SK-N-SH (cell line): ENCODE measurements around the gene HHIPL1. TPM values are rescaled to one million over a fixed set of nuclear protein-coding genes. Genes with fewer than 3 reads are reported as not detected.
"Not testable (repeated sequence)": the region's sequence is repeated elsewhere in the genome, so short reads cannot be mapped to it uniquely, and the experiment has no call there.

Source experiments
- CTCF ChIA-PET: fragments of 300-600, 350-600 bp; formaldehyde crosslinking; extraction: SDS; loops from one replicate; lab custom pipeline; 2021; lab: Yijun Ruan, JAX
- POLR2A ChIA-PET: fragments of 350-600 bp; sonication (Branson Sonifier 250); formaldehyde crosslinking; extraction: SDS; loops from one replicate; lab custom pipeline; 2020; ENCODE audit warnings: antibody characterized with exemption, inconsistent platforms; lab: Yijun Ruan, JAX
- DNase-seq: peaks from one replicate; pipeline ENCODE4 v3.0.0; 2012
- H2AFZ ChIP-seq: fragments of 200-600 bp; sonication (generic); 2 replicates; pipeline ENCODE4 v1.8.1; 2016; ENCODE audit warnings: antibody characterized with exemption, mild to moderate bottlenecking, low read depth
- H3F3A ChIP-seq: fragments of 200-600 bp; sonication (generic); replicated peaks from 2 replicates; pipeline ENCODE3; 2016; ENCODE audit warnings: antibody characterized with exemption, mild to moderate bottlenecking; ENCODE audit not compliant: insufficient read depth
- H3K27ac ChIP-seq, 2 experiments: fragments of 200-500 bp in 1 of 2; fragments of 200-600 bp in 1 of 2; sonication (Bioruptor generic) in 1 of 2; sonication (generic), shearing (Covaris generic) in 1 of 2; 2 replicates each; pipeline versions ENCODE4 v1.5.1 to v1.6.1; 2014 to 2016; ENCODE audit warnings: low read depth in 2 of 2, inconsistent platforms in 1 of 2, low read length in 1 of 2, mild to moderate bottlenecking in 1 of 2, mixed read lengths in 1 of 2
- H3K27me3 ChIP-seq: fragments of 200-600 bp; sonication (generic), shearing (Covaris generic); 2 replicates; pipeline ENCODE4 v1.6.1; 2016; ENCODE audit warnings: mixed run types; ENCODE audit not compliant: insufficient read depth
- H3K36me3 ChIP-seq, 2 experiments: fragments of 200-500 bp in 1 of 2; fragments of 200-600 bp in 1 of 2; sonication (Bioruptor generic) in 1 of 2; sonication (generic) in 1 of 2; replicated peaks in 1 of 2; 2 replicates each; pipeline versions ENCODE3 to v1.5.1; 2014 to 2016; ENCODE audit warnings: low read length in 1 of 2, mild to moderate bottlenecking in 1 of 2; ENCODE audit not compliant: insufficient read depth in 2 of 2, control insufficient read depth in 1 of 2
- H3K4me1 ChIP-seq, 2 experiments: fragments of 200-500 bp in 1 of 2; fragments of 200-600 bp in 1 of 2; sonication (Bioruptor generic) in 1 of 2; sonication (generic), shearing (Covaris generic) in 1 of 2; 2 replicates each; pipeline versions ENCODE4 v1.5.1 to v1.6.1; 2014 to 2016; ENCODE audit warnings: low read depth in 1 of 2, low read length in 1 of 2, mixed run types in 1 of 2; ENCODE audit not compliant: insufficient read depth in 2 of 2, control insufficient read depth in 1 of 2
- H3K4me2 ChIP-seq: fragments of 200-600 bp; sonication (generic), shearing (Covaris generic); 2 replicates; pipeline ENCODE4 v1.6.1; 2017; ENCODE audit warnings: mixed run types
- H3K4me3 ChIP-seq, 2 experiments: fragments of 200-500 bp in 1 of 2; fragments of 200-600 bp in 1 of 2; sonication (Bioruptor generic) in 1 of 2; sonication (generic), shearing (Covaris generic) in 1 of 2; 2 replicates each; pipeline versions ENCODE4 v1.5.1 to v1.8.1; 2014 to 2016; ENCODE audit warnings: low read depth in 2 of 2, inconsistent platforms in 1 of 2, low read length in 1 of 2, mild to moderate bottlenecking in 1 of 2, mixed read lengths in 1 of 2, moderate library complexity in 1 of 2
- H3K79me2 ChIP-seq: fragments of 200-600 bp; sonication (generic); 2 replicates; pipeline ENCODE4 v1.8.1; 2017; ENCODE audit warnings: mild to moderate bottlenecking; ENCODE audit not compliant: insufficient read depth
- H3K9ac ChIP-seq: fragments of 200-600 bp; sonication (generic); 2 replicates; pipeline ENCODE4 v1.6.1; 2017; ENCODE audit warnings: mixed run types
- H3K9me2 ChIP-seq: fragments of 200-600 bp; sonication (generic); 2 replicates; pipeline ENCODE4 v1.6.1; 2017; ENCODE audit warnings: mixed run types
- H3K9me3 ChIP-seq: fragments of 200-600 bp; sonication (generic); 2 replicates; pipeline ENCODE4 v1.6.1; 2017; ENCODE audit warnings: mixed run types, mild to moderate bottlenecking, moderate library complexity
- H4K20me1 ChIP-seq: fragments of 200-600 bp; sonication (generic); 2 replicates; pipeline ENCODE4 v1.6.1; 2017; ENCODE audit warnings: mild to moderate bottlenecking, mixed run types; ENCODE audit not compliant: insufficient read depth
- EP300 ChIP-seq, 2 experiments: IDR thresholded peaks; 2 replicates each; pipeline versions ENCODE4 v1.4.0 to v1.6.1; 2012; ENCODE audit warnings: borderline replicate concordance in 1 of 2, low read depth in 1 of 2, low read length in 1 of 2
- FOXM1 ChIP-seq: IDR thresholded peaks from 2 replicates; pipeline ENCODE4 v1.4.0; 2012; ENCODE audit warnings: low read depth, mild to moderate bottlenecking
- MAX ChIP-seq: IDR thresholded peaks from 2 replicates; pipeline ENCODE4 v1.4.0; 2012; ENCODE audit warnings: low read depth
- NFIC ChIP-seq: IDR thresholded peaks from 2 replicates; pipeline ENCODE4 v1.4.0; 2012; ENCODE audit warnings: borderline replicate concordance
- NRF1 ChIP-seq: IDR thresholded peaks from 2 replicates; pipeline ENCODE4 v1.6.1; 2012; ENCODE audit warnings: low read depth, mild to moderate bottlenecking, low read length
- RXRA ChIP-seq: IDR thresholded peaks from 2 replicates; pipeline ENCODE4 v1.4.0; 2012; ENCODE audit warnings: low read depth, mild to moderate bottlenecking, borderline replicate concordance
- SMC3 ChIP-seq: IDR thresholded peaks from 2 replicates; pipeline ENCODE4 v1.6.1; 2012; ENCODE audit warnings: low read depth, low read length, improper control_type of control experiment
- TAF1 ChIP-seq: IDR thresholded peaks from 2 replicates; pipeline ENCODE4 v1.6.1; 2012; ENCODE audit warnings: low read depth, mild to moderate bottlenecking, low read length, moderate library complexity, borderline replicate concordance
- TEAD4 ChIP-seq: IDR thresholded peaks from 2 replicates; pipeline ENCODE4 v1.4.0; 2012; ENCODE audit warnings: mild to moderate bottlenecking, borderline replicate concordance; ENCODE audit not compliant: insufficient read depth
- WGBS: methylation state at CpG from one replicate; pipeline ENCODE4 v1.1.6; 2017; ENCODE audit warnings: low lambda C conversion rate; 5-methylcytosine and 5-hydroxymethylcytosine counted together
- polyA plus RNA-seq, 3 experiments: library from polyadenylated mRNA; depleted of rRNA; stranded (reverse); fragments of >200 nt; gene quantifications; 2 replicates each; pipeline ENCODE4 v1.2.3, GENCODE V29; 2012

Gene HHIPL1
- polyA plus RNA-seq, 1 of the 3 experiments (the other 2 are of a cell fraction), result 0.02 TPM

GRCh38 chr14:99660006-99660566 is 15.2 kb downstream of the HHIPL1 start:
- WGBS, result 91% methylated on average over 29 of the region's 37 CpGs

GRCh38 chr14:99660794-99661193 is 15.9 kb downstream of the HHIPL1 start:
- H3F3A ChIP-seq, result no peaks in the 10 kb centered on the region
- ChIA-PET POLR2A (no interaction called here), CTCF (interaction anchor here (1.3 kb wide), 1 partner anchor 225 kb away, joined by 4 read pairs; no protein-coding TSS in a partner anchor)
- H3K9me3 ChIP-seq, result no peaks in the 10 kb centered on the region
- H3K4me1 ChIP-seq, result no peaks in the 10 kb centered on the region
- H3K27ac ChIP-seq, result no peak overlapping the region
- no peaks in the 10 kb centered on the region for H3K27me3 ChIP-seq
- no peak for DNase-seq
- H3K79me2 ChIP-seq, result no peaks in the 10 kb centered on the region
- WGBS, result 92% methylated on average over 4 of the region's 4 CpGs
- H3K9ac ChIP-seq, result no peak overlapping the region
- no peak overlapping the region for H3K4me2 ChIP-seq
- no peak overlapping the region for H3K4me3 ChIP-seq
- H4K20me1 ChIP-seq, result no peaks in the 10 kb centered on the region
- H3K9me2 ChIP-seq, result no peaks in the 10 kb centered on the region
- H2AFZ ChIP-seq, result no peak overlapping the region
- TF ChIP-seq RXRA, result no peak
- TF ChIP-seq TAF1, result no peak
- TF ChIP-seq MAX, result no peak
- no peak for TF ChIP-seq TEAD4
- TF ChIP-seq EP300 (IDR thresholded peaks at IDR 0.05; ENCODE audit: borderline replicate concordance in 1 of 2, low read depth in 1 of 2, low read length in 1 of 2), result no peak
- TF ChIP-seq FOXM1, result no peak
- TF ChIP-seq NFIC, result no peak
- no peaks in the 10 kb centered on the region for H3K36me3 ChIP-seq

More at GRCh38 chr14:99660006-99660566, 15.2 kb downstream of the HHIPL1 start:
- TF ChIP-seq NRF1, result no peak
- no peak for TF ChIP-seq SMC3
- POLR2A ChIA-PET, result no interaction called here
- Histone ChIP-seq H3K36me3 (no peaks in the 10 kb centered on the region), H2AFZ (no peak overlapping the region), H3F3A (no peaks in the 10 kb centered on the region), H3K4me2 (no peak overlapping the region), H3K27ac (no peak overlapping the region), H3K79me2 (no peaks in the 10 kb centered on the region), H4K20me1 (no peaks in the 10 kb centered on the region), H3K9me3 (no peaks in the 10 kb centered on the region), H3K4me1 (no peaks in the 10 kb centered on the region), H3K9ac (no peak overlapping the region), H3K4me3 (no peak overlapping the region), H3K27me3 (no peaks in the 10 kb centered on the region), H3K9me2 (no peaks in the 10 kb centered on the region)
- DNase-seq, result no peak
- CTCF ChIA-PET, result no interaction called here

- POLR2A ChIA-PET, H3K4me1 ChIP-seq, H3F3A ChIP-seq, H4K20me1 ChIP-seq, H3K27me3 ChIP-seq, DNase-seq, H3K27ac ChIP-seq, H3K9ac ChIP-seq, H3K9me2 ChIP-seq, H3K9me3 ChIP-seq, H2AFZ ChIP-seq, H3K4me2 ChIP-seq, H3K36me3 ChIP-seq, H3K4me3 ChIP-seq, H3K79me2 ChIP-seq: not testable (repeated sequence)
- CTCF ChIA-PET, result interaction anchor here (1.3 kb wide), 1 partner anchor 224 kb away, joined by 4 read pairs; no protein-coding TSS in a partner anchor
These were observed 16.3 kb downstream of the HHIPL1 start for GRCh38 chr14:99661206-99661605.
